NCI-H2029 (cell line): Measurements from ENCODE around the gene AZU1.
A peak's percentile ranks its signal among the peaks of the same experiment; 100 is the strongest.

Experiments
- DNase-seq: peaks from one replicate; lab custom pipeline; 2025; lab: John Stamatoyannopoulos, UW

Gene AZU1

DNA sequence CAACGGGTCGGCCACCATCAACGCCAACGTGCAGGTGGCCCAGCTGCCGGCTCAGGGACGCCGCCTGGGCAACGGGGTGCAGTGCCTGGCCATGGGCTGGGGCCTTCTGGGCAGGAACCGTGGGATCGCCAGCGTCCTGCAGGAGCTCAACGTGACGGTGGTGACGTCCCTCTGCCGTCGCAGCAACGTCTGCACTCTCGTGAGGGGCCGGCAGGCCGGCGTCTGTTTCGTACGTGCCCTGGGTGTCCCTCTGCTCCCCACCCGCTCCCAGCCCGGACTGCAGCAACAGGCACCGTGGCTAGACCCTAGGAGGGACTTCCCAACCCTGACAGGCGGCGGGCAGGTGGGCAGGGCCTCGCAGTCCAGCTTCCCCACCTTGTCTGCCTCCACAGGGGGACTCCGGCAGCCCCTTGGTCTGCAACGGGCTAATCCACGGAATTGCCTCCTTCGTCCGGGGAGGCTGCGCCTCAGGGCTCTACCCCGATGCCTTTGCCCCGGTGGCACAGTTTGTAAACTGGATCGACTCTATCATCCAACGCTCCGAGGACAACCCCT is 28.0 kb downstream of the AZU1 start:
- DNase-seq: no peak

DNA sequence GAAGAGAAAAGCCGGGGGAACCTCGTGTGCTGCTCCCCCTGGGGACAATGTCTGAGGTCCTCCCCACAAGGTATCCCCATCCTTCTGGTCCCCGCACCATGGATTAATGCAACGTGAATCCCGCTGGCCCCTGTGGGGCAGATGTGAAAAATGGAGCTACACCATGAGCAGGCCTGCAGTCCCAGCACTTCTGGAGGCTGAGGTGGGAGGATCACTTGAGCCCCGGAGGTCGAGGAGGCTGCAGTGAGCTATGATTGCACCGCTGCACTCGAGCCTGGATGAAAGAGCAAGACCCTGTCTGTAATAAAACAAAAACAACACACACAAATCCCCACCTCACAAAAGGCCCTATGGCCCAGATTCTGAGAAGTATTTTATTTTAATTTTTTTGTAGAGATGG is 30.6 kb downstream of the AZU1 start:
- no peak for DNase-seq

DNA sequence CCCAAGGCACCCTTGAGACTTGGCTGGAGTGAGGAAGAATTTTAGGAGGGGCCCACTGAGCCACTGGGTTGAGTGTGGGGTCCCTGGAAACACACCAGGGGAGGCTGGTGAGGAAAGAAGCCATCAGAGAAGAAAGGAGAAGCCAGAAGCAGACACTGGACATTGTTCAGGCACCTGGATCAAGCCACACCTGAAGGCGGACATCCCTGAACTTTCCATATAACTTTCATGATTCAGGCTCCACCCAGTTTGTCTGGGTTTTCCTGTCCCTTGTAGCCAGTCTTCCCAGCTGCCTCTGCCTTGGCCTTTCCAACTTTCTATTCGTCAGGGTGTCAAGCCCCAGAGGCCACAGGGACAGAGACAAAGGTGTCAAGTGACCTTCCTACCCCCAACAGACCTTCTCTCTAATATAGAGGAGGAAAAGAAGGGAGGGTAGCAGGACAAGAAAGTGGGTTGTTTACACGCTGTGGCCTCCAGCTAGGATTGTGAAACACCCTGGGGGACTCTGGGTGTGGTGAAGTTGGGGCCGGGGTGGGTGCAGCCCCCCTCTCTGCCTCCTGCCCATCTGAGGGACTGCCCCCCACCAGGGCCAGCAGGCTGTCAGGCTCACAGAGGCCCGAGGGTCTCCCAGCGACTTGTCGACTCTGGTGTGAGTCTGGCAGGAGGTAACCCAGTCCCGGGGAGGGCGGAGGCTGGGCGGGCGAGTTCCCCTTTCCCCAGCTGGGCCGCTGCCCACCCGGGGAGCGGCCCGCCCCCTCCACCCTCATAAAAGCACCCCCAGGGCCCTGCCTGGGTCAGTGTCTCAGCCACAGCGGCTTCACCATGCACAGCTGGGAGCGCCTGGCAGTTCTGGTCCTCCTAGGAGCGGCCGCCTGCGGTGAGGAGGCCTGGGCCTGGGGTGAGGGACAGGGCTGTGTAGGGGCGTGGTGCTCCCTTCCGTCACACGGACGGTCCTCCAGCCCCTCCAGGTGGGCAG is 31.5 kb downstream of the AZU1 start, which contains the start of gene CFD:
CFD (plus strand) TSS at position 797 of the 976 bp plus-strand sequence; CDS start at position 823, 26 bp downstream.
- DNase-seq: no peak

DNA sequence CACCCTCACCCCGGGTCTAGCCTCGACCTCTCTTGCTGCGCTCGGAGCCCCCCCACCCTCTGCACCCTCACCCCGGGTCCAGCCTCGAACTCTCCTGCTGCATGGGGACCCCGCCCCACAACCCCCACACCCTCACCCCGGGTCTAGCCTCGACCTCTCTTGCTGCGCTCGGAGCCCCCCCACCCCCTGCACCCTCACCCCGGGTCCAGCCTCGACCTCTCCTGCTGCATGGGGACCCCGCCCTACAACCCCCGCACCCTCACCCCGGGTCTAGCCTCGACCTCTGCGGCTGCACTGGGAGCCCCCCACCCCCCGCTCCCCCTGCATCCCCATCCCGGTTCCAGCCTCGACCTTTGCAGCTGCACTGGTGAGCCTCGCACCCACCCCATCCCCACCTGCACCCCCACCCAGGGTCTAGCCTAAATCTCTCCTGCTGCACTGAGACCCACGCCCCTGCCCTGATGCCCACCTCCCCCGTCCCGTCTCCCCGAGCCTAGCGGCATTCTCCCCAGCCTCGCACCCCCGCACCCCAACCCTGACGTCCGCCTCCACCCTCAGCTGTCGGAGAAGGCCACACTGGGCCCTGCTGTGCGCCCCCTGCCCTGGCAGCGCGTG is 33.6 kb downstream of the AZU1 start:
- no peak for DNase-seq

DNA sequence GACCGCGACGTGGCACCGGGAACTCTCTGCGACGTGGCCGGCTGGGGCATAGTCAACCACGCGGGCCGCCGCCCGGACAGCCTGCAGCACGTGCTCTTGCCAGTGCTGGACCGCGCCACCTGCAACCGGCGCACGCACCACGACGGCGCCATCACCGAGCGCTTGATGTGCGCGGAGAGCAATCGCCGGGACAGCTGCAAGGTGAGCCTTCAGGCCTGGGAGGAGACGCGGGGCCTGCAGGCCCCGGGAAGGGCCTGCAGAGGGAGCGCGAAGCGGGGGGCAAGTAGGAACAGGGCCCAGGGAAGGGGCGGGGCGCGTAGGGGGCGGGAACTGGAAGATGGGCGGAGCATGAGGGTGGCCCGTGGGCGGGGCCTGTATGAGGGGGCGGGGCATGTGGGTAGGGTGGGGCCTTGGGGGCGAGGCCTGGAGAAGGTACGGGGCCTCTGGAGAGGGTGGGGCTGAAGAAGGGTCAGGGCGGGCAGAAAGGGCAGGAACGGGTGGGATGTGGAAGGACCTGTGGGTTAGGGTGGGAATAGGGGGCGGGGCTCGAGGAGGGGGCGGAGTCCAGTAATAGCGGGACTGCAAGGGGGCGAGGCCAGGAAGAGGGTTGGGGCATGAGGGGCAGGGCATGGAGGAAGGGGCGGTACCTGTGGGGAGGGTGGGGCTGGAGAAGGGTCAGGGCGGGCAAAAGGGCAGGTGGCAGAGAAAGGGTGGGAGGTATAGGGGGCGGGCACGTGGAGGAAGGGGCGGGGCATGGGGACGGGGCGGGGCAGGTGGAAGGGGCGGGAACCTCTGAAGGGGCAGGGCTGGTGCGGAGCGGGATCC is 34.3 kb downstream of the AZU1 start:
- DNase-seq: peak; percentile 90

DNA sequence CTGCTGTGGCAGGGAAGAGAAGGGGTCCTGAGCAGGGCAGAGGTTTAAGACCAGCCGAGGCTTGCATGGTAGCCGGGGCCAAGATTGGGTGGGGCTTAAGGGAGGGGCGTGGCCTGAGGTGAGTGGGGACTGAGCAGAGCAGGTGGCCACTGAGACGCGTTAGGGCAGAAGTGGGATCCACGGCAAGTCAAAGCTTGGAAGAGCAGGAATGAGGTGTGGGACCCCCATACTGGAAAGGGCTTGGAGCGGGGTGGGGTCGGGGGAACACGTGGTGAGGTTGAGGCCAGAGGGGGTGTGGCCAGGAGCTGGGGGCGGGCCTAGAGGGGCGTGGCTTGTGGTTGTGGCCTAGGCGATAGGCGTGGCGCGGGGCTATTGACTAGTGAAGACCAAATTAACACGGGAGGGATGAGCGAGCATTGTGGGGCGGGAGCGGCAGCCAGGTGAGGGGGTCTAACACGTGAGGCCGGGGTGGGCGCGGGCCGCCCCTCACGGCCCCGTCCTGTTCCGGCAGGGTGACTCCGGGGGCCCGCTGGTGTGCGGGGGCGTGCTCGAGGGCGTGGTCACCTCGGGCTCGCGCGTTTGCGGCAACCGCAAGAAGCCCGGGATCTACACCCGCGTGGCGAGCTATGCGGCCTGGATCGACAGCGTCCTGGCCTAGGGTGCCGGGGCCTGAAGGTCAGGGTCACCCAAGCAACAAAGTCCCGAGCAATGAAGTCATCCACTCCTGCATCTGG is 35.1 kb downstream of the AZU1 start:
- DNase-seq: peak; percentile 82

DNA sequence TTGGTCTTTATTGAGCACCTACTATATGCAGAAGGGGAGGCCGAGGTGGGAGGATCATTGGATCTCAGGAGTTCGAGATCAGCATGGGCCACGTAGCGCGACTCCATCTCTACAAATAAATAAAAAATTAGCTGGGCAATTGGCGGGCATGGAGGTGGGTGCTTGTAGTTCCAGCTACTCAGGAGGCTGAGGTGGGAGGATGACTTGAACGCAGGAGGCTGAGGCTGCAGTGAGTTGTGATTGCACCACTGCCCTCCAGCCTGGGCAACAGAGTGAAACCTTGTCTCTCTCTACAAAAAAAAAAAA is 35.6 kb downstream of the AZU1 start:
- DNase-seq: no peak

DNA sequence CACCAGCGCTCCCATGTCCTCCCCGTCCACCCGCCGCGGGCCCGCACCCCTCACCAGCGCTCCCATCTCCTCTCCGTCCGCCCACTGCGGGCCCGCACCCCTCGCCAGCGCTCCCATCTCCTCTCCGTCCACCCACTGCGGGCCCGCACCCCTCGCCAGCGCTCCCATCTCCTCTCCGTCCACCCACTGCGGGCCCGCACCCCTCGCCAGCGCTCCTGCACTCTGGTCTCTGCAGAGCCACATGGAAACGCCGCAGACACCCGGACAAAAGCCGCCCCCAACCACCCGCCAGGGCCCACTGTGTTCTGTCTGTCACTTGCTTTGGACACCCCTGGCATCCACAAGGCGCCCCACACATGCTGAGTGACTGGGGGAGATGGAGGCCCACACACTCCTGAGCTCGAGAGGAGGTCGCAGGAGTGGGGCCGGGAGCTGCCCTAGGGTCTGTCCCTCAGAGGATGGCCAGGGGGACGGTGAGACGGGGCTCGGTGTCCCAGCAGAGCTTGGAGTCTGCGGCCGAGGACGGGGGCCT is 39.2 kb downstream of the AZU1 start:
- no peak for DNase-seq

DNA sequence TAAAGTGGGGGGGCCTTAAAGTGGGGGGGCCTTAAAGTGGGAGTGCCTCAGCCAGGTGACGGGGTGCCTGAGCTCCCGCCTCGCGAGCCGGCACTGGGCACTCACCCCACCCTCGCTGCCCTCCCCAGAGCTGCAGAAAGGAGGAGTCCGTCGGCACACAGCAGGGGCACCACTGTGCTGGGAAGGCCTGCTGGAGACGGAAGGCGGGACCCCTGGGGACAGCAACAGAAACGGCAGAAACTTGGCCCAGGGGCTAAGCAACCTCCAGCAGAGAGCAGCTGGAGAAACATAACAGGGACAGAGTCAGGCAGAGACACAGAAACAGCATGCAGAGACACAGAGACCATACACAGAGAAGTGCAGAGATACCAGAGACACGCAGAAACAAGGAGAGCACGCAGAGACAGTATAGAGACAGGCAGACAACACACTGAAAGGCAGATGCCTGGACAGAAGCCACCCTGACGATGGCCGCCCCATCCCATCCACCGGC is 39.7 kb downstream of the AZU1 start:
- DNase-seq: no peak

DNA sequence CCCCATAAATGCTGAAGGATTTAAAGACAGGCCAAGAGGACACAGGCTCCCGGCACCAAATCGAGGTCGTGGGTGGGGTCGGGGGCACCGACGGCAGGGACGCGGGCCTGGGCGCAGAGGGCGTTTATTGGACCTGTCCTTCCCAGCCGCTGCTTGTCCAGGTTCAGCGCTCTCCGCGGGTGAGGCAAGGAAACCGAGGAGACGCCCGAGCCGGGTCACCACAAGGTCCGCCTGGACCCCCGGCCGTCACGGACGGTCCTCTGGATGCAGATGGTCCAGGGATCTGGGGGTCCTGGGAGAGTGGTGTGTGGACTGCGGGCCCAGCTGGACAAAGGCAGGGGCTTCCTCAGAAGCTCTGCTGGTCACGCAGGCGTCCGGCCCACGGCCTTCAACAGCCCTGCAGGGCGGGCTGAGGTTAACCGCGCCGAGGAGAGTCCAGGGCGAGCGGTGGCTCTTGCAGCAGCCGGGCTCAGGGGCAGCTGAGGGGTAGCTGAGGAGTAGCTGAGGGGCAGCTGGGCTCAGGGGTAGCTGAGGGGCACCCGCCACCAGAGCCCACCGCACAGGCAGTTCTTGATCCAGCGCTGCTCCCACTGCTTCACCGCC is 40.3 kb downstream of the AZU1 start:
- DNase-seq: no peak

DNA sequence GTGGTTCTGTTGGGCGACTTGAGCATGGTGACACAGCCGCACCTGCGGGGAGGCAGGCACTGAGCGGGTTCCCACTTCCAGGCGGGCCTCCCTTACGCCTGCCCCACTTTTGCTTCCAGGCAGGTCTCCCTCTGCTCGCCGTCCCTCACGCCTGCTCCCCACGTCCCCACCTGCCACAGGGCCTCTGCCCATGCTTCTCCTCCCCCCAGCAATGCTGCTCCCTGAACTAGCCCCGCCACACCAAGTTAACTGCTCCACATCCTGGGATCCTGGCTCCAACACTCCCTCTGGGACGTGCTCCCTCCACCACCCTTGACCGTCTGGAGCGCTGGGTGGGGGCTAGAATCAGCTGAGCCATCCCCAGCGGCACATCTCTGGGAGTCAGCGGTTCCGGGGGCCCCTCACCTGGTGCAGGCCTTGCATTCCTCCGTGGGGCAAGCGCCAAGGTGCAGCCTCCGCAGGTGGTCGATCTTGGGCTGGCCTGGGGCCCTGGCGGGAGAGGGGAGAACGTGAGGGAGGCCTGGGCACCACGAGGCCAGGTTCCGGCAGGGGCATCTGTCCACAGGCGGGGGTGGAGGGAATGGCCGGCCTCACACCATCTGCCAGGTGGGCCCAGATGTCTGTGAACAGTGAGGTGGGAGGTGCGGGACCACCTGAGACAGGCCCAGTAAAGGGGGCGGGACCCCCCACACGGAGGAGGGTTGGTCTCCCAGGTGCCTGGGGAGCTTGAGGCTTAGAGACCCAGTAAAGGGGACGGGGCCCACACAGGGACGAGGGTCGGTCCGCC is 41.0 kb downstream of the AZU1 start:
- DNase-seq: no peak

DNA sequence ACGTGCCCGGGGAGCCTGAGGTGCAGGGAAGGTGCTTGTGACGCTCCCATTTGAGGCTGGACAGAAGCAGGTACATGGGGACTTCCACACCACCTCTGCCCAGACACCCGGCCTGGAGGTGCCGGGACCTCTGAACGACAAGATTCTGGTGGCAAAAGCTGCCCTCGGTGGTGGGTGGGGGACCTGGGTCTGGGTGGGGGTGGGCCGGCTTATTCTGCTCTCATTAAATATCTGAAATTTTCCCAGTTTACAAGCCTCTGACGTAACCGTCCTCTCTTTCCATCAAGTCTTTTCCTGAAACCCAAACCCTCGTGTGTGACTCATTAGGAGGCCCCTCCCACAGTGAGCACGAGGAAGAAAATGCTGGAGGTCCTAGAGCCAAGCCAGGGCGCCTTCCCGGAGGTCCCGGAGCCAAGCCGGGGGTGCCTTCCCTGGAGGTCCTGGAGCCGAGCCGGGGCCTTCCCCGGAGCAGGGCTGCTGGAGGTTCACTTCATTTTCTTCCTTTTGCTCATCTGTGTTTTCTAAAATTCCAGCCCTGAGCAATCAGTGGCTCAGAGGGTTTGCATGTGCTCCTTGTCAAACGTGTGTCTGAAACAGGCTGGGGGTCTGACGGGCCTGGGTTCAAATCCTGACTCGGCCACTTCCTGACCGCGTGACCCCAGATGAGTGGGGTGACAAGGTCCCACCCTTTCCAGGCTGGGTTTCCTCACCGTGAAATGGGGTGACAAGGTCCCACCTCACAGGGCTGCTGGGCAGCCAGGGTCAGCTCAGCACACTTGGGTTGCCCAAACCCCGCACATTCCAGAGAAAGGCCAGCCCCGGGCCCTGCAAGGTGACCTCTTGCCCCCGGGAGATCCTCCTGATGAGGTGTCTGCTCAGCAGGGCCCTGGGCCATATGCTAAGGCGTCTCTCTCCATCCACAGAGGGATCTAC is 41.9 kb downstream of the AZU1 start:
- DNase-seq: peak; percentile 12

DNA sequence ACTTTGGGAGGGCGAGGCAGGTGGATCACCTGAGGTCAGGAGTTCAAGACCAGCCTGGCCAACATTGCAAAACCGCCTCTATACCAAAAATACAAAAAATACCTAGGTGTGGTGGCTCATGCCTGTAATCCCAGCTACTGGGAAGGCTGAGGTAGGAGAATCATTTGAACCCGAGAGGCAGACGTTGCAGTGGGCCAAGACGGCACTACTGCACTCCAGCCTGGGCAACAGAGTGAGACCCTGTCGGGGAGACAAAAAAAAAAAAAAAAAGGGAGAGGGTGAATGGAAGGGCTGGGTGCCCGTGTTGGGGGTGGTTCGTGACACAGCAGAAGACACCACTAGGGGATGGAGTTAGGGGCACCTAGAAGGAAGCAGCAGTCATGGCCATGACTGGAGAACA is 42.7 kb downstream of the AZU1 start:
- DNase-seq: no peak

DNA sequence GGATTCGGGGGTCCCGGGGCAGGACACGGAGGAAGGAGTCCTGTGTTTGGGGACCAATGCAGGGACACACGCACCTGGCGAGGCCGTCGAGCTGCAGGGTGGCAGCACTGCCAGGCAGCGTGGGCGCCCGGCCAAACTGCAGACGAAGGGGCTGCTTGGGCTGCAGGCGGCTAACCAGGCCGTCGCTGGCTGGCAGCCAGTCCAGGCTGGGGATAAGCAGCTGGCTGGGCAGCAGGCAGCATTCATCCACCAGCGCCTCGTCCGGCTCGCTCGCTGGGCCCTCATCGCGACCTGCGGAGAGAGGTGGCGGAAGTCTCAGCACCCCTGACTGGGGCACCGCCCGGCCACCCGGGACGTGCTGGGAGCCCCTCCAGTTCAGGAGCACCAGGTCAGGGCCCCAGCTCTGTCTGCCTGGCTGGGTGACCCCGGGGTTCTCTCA is 43.3 kb downstream of the AZU1 start:
- peak; percentile 93 for DNase-seq

DNA sequence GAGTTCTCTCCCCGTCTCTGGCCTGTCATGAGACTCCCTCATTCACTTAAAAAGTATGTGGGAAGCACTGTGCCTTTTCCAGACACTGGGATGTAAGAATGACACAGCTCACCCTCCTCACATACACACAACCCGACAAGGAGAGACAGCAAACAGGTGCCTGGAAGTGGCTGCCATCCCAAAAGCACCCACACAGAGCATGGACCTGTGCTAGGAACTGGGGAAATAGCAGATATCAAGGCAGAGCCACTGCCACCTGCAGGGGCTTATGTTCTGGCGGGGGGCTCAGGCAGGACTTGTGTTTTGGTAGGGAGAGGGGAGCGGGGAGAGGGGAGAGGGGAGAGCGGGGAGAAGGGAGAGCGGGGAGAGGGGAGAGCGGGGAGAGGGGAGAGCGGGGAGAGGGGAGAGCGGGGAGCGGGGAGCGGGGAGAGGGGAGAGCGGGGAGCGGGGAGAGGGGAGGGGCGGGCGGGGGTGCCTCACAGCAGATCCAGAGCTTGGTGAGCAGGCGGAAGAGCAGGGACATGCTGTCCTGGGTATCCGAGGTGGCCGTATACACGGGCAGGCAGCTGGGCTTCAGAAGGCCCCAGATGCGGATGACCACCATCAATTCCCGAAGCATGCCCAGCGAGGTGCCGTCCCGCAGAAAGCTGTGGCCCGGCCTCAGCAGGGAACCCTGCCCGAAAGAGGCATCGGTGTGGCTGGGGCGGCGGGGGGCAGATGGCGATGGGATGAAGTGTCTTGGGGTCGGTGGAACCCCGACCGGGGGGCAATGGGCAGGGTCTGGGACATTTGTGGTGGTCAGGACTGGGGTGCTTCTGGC is 44.0 kb downstream of the AZU1 start:
- no peak for DNase-seq

DNA sequence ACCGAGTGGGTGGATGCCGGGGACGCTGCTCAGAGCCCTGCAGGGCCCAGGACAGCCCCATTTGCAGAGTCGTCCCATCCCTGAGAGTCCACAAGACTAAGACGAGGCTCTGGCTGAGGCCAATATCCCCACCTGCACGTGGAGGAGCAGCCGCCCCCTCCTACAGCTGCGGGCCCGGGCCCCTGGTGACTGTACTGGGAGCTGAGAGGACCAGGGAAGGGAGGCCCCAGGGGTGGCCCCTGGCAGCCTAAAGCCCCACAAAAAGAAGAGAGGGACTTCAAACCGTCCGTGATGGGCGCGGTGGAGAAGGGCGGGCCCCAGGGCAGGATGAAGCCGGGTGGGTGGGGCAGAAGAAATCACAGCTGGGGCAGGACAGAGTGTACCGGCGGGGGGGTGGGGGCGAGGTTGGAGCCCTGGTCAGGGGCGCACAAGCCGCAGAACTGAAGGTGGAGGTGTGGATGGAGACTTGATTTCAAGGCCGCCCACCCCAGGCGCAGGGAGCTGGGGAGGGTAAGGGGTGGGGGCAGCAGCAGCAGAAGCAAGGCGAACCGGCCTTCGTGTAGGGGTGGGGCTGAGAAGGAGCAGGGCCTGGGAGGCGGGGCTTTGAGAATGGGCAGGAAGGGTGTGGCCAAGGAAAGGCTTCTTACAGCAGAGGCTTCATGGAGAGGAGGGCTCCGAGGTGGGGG is 44.8 kb downstream of the AZU1 start:
- DNase-seq: peak; percentile 74

DNA sequence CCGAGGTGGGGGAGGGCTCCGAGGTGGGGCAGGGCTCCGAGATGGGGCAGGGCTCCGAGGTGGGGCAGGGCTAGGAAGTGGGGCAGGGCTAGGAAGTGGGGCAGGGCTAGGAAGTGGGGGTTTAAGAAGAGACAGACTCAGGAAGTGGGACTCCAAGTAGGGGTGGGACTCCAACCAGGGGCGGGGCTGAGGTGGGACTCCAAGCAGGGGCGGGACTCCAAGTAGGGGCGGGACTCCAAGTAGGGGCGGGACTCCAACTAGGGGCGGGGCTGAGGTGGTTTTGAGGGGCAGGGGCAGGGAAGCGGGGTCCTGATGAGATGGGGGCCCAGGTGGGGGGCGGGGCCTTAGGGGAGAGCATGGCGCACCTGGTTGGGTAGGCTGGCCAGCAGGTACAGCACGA is 45.4 kb downstream of the AZU1 start:
- peak; percentile 25 for DNase-seq
